ENCODE data around the gene EGR1. TPM values are rescaled to one million over a fixed set of nuclear protein-coding genes. Genes with fewer than 3 reads are reported as not detected.

EGR1 gene
- total RNA-seq, 1 experiment from 2014 or later, result 83.3 TPM

DNA sequence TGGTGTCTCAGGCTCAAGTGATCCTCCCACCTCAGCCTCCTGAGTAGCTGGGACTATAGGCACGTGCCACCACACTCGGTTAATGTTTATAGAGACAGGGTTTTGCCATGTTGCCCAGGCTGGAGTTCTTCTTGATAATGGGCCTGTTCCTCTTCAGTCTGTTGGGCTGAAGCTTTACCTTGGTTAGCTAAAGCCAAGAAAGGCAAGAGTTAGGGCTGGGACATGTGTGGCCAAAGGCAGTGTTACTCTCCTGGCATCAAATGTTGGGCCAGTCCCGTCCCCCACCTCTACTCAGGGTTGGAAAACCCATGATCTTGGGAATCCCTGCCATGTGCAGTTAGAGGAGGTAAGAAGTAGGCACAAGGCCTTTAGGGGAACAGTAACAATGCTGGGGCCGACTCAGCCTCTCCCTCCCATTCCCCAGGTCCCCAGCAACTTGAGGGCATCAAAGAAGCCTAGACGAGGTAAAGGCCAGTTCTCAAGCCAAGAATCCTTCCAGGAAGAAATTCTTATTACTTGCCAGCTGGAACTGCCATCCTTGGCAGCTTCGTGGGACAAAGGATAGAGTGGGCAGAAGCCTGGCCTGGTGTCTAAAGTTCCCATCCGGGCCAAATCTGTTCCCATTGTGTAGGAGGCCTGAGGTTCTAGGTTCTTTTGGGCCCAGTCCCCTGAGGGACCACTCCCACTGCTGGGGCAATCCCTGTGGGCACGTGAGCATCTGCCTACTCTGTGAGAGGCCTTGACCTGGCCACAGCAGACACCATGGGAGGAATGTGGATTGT, 4.5 kb downstream of the EGR1 start:
- no peaks in the 10 kb centered on the region for H3K9me3 ChIP-seq (ENCODE audit: control insufficient read depth, low read depth, low read length)
- H2BK20ac ChIP-seq (ENCODE audit: low read depth, low read length, poor library complexity, severe bottlenecking), result no peak overlapping the region
- H3K79me2 ChIP-seq (ENCODE audit: insufficient read depth, low read length), result no peaks in the 10 kb centered on the region
- H2BK120ac ChIP-seq (ENCODE audit: low read depth, low read length, poor library complexity, severe bottlenecking), result no peak overlapping the region
- no peak overlapping the region for H4K8ac ChIP-seq (replicated peaks; ENCODE audit: insufficient read length, low read depth, low read length)
- H2BK12ac ChIP-seq (ENCODE audit: insufficient read length, low read depth, low read length), result no peak overlapping the region
- no peak overlapping the region for H2BK5ac ChIP-seq (ENCODE audit: insufficient read length, low read length)
- H4K91ac ChIP-seq (ENCODE audit: insufficient read length, low read depth, low read length), result no peak overlapping the region
- H3K23ac ChIP-seq (ENCODE audit: insufficient read length, low read depth, low read length), result no peak overlapping the region
- no peaks in the 10 kb centered on the region for H4K20me1 ChIP-seq (ENCODE audit: control insufficient read depth, insufficient read depth, insufficient read length)
- peak overlapping the region in 1 of 2 experiments; percentile 22; a peak in 2 of 5 replicates for H3K4me3 Mint-ChIP-seq
- TF ChIP-seq, protein P1, sequence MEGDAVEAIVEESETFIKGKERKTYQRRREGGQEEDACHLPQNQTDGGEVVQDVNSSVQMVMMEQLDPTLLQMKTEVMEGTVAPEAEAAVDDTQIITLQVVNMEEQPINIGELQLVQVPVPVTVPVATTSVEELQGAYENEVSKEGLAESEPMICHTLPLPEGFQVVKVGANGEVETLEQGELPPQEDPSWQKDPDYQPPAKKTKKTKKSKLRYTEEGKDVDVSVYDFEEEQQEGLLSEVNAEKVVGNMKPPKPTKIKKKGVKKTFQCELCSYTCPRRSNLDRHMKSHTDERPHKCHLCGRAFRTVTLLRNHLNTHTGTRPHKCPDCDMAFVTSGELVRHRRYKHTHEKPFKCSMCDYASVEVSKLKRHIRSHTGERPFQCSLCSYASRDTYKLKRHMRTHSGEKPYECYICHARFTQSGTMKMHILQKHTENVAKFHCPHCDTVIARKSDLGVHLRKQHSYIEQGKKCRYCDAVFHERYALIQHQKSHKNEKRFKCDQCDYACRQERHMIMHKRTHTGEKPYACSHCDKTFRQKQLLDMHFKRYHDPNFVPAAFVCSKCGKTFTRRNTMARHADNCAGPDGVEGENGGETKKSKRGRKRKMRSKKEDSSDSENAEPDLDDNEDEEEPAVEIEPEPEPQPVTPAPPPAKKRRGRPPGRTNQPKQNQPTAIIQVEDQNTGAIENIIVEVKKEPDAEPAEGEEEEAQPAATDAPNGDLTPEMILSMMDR (conservative IDR thresholded peaks at IDR 0.05), result no peak
- no peak overlapping the region for H4K5ac ChIP-seq (ENCODE audit: insufficient read length, low read depth, low read length)
- H3K4ac ChIP-seq (ENCODE audit: low read depth, low read length), result no peak overlapping the region
- no peak overlapping the region for H3K27ac ChIP-seq (ENCODE audit: insufficient read length, low read depth, low read length)
- H2AFZ ChIP-seq (ENCODE audit: low read length), result no peak overlapping the region
- H3K18ac ChIP-seq (ENCODE audit: insufficient read length, low read depth, low read length), result no peak overlapping the region
- H2AK5ac ChIP-seq (ENCODE audit: insufficient read length, low read length), result no peak overlapping the region
- no peak overlapping the region for H3K56ac ChIP-seq (ENCODE audit: insufficient read length, low read depth, low read length)
- no peak overlapping the region for H2BK15ac ChIP-seq (ENCODE audit: low read depth, low read length)
- peaks cover 13% of the 10 kb centered on the region for H3K23me2 ChIP-seq (ENCODE audit: insufficient read length, low read depth, low read length, poor library complexity, severe bottlenecking)
- peak overlapping the region in 2 of 3 experiments; percentile 4 to 14; a peak in 2 of 7 replicates for H3K27ac Mint-ChIP-seq
- peaks cover 31 to 34% of the 10 kb centered on the region in 2 experiments for H3K4me1 Mint-ChIP-seq
- DNase-seq, result peak; percentile 80
- no CpG with 5 or more reads among the region's 8 CpGs for WGBS (ENCODE audit: extremely low coverage, insufficient read length, low lambda C conversion rate)
- H3K9ac ChIP-seq (ENCODE audit: extremely low read depth, insufficient read length, low read length), result no peak overlapping the region
- H3K27me3 Mint-ChIP-seq (ENCODE audit: low read depth), result peaks cover 26% of the 10 kb centered on the region
- H3K79me1 ChIP-seq (ENCODE audit: insufficient read depth, low read depth, low read length, poor library complexity, severe bottlenecking), result no peaks in the 10 kb centered on the region
- H3K14ac ChIP-seq (ENCODE audit: insufficient read depth, low read length), result no peak overlapping the region
- H3T11ph ChIP-seq (ENCODE audit: low read length), result no peak overlapping the region
- H3K4me2 ChIP-seq (ENCODE audit: insufficient read depth, insufficient read length, low read length), result no peak overlapping the region
- H3K36me3 Mint-ChIP-seq (ENCODE audit: insufficient read depth in 1 of 3, low read depth in 3 of 3), result peaks cover 18 to 28% (median 26%) of the 10 kb centered on the region in 3 experiments
- 0 out of 2 replicates have a peak, but pooled peaks cover 1% of the 10 kb centered on the region for H3K4me1 ChIP-seq (ENCODE audit: insufficient read depth, low read length)
- H3K27me3 ChIP-seq (ENCODE audit: insufficient read depth, low read length), result no peaks in the 10 kb centered on the region; the same call in 1 of the 2 replicates
- H3K9me3 Mint-ChIP-seq, result peaks cover 0 to 11% of the 10 kb centered on the region in 2 experiments; a peak in 2 of 5 replicates
